ENCODE results near the gene PRSS57. TPM values are rescaled to one million over a fixed set of nuclear protein-coding genes. Genes with fewer than 3 reads are reported as not detected.
A peak's percentile ranks its signal among the peaks of the same experiment; 100 is the strongest.
"Not testable (repeated sequence)": the region's sequence is repeated elsewhere in the genome, so short reads cannot be mapped to it uniquely, and the experiment has no call there.

PRSS57 gene
- total RNA-seq, 4 donors from 2014 or later: not detected

DNA sequence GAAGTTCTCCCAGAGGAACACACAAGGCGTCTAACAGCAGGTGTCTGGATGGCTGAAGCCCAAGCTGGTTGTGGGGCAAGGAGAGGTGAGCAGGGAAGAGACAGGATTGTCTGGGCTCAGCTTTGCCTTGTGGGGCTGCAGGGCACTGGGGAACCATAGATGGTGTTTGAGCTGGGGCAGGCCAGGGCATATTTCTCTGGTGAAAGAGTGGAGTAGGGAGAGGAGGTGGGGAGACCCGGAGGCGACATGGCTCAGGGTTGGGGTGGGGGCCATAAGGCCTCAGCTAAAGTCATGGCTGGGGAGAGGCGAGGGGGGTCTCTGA, 8.0 kb upstream of the PRSS57 start:
- WGBS, 2 donors: 36 to 42% methylated on average over 4 of the region's 4 CpGs
- Histone ChIP-seq H3K36me3 (no peaks in the 10 kb centered on the region), H3K4me1 (peaks cover 0 to 21% (median 2%) of the 10 kb centered on the region in 4 donors), H3K27me3 (no peaks in the 10 kb centered on the region), H3K27ac (peak overlapping the region in 1 of 4 donors; percentile 26), H3K9me3 (no peaks in the 10 kb centered on the region), H3K4me3 (peak overlapping the region in 1 of 4 donors; percentile 37)
- no peak for DNase-seq (ENCODE audit: low spot score in 2 of 2)
- TF ChIP-seq POLR2A (IDR thresholded peaks at IDR 0.05) (no peak), EP300 (IDR thresholded peaks at IDR 0.05) (no peak)
- TF ChIP-seq, protein P1, sequence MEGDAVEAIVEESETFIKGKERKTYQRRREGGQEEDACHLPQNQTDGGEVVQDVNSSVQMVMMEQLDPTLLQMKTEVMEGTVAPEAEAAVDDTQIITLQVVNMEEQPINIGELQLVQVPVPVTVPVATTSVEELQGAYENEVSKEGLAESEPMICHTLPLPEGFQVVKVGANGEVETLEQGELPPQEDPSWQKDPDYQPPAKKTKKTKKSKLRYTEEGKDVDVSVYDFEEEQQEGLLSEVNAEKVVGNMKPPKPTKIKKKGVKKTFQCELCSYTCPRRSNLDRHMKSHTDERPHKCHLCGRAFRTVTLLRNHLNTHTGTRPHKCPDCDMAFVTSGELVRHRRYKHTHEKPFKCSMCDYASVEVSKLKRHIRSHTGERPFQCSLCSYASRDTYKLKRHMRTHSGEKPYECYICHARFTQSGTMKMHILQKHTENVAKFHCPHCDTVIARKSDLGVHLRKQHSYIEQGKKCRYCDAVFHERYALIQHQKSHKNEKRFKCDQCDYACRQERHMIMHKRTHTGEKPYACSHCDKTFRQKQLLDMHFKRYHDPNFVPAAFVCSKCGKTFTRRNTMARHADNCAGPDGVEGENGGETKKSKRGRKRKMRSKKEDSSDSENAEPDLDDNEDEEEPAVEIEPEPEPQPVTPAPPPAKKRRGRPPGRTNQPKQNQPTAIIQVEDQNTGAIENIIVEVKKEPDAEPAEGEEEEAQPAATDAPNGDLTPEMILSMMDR (IDR thresholded peaks at IDR 0.05): no peak

DNA sequence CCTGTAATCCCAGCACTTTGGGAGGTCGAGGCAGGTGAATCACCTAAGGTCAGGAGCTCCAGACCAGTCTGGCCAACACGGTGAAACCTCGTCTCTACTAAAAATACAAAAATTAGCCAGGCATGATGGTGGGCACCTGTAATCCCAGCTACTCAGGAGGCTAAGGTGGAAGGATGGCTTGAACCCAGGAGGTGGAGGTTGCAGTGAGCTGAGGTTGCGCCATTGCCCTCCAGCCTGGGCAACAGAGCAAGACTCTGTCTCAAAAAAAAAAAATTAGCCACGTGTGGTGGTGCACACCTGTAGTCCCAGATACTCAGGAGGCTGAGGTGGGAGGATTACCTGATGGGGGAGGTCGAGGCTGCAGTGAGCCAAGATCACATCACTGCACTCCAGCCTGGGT, 7.6 kb upstream of the PRSS57 start:
- H3K36me3 ChIP-seq; H3K27me3 ChIP-seq; H3K4me3 ChIP-seq; H3K9me3 ChIP-seq; DNase-seq (ENCODE audit: low spot score in 2 of 2); H3K27ac ChIP-seq: not testable (repeated sequence)
- H3K4me1 ChIP-seq: peaks cover 0 to 16% (median 2%) of the 10 kb centered on the region in 4 donors
- 83 to 84% methylated on average over 6 of the region's 6 CpGs for WGBS, 2 donors

DNA sequence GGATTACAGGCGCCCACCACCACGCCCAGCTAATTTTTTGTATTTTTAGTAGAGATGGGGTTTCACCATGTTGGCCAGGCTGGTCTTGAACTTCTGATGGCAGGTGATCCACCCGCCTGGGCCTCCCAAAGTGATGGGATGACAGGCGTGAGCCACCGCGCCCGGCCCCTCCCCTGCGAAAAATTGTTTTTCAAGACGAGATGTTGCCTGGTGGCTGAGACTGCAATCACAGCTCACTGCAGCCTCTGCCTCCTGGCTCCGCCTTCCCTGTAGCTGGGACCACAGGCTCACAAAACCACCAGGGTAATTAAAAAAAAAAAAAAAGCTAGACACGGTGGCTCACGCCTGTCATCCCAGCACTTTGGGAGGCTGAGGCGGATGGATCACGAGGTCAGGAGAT, 4.6 kb upstream of the PRSS57 start:
- not testable (repeated sequence) for H3K4me3 ChIP-seq; H3K9me3 ChIP-seq; H3K27ac ChIP-seq; DNase-seq (ENCODE audit: low spot score in 2 of 2); H3K36me3 ChIP-seq
- Histone ChIP-seq H3K4me1 (peaks cover 0 to 13% (median 2%) of the 10 kb centered on the region in 4 donors), H3K27me3 (peaks cover 0 to 17% of the 10 kb centered on the region in 2 donors)
- 72 to 80% methylated on average over 14 of the region's 14 CpGs for WGBS, 2 donors

DNA sequence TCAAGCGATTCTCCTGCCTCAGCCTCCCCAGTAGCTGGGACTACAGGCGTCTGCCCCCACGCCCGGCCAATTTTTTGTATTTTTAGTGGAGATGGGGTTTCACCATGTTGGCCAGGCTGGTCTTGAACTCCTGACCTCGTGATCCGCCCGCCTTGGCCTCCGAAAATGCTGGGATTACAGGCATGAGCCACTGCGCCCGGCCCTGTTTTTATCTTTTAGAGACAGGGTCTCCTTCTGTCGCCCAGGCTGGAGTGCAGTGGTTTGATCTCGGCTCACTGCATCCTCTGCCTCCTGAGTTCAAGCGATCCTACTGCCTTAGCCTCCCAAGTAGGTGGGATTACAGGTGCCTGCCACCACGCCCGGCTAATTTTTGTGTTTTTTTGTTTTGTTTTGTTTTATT, 3.3 kb upstream of the PRSS57 start:
- peaks cover 0 to 20% of the 10 kb centered on the region in 2 donors for H3K27me3 ChIP-seq
- WGBS, 2 donors: 90 to 92% methylated on average over 12 to 15 of the region's 15 CpGs
- not testable (repeated sequence) for DNase-seq (ENCODE audit: low spot score in 2 of 2); H3K27ac ChIP-seq; H3K9me3 ChIP-seq; H3K4me1 ChIP-seq; H3K4me3 ChIP-seq; H3K36me3 ChIP-seq

DNA sequence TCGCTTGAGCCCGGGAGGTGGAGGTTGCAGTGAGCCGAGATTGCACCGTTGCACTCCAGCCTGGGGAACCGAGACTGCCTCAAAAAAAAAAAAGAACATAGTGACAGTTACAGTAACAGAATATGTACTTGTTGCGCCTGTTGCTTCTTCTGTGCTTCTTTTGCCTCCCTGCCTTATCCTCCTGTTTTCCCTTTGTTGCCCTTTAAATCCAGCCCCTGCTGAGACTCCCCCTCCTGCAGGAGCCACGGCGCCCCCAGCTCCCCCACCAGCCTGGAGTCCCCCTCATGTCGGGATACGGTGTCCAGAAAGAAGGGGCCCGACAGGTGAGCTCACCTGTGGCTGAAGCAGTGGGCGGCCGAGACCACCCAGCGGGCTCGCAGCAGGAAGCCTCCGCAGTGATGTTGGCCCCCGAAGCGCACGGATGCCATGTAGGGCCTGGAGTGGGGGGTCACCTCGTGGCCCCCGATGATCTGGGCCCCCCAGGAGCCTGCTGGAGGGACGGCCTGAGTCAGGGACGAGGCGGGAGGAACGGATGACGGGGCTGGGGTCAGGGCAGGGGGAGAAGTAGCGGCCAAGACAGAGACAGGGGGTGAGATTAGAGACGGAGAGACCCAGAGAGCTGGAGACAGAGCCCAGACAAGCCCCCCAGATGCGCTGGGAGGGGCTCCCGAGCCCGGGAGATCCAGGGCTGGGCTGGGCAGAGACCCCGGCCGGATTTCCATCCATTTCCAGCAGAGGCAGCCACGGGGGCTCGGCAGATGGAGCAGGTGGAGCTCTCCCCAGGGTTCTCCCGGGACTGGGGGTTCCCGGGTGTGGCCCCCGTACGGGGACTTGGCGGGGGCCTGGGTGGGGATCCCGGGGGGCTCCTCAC, 536 bp downstream of the PRSS57 start:
- TF ChIP-seq EP300 (IDR thresholded peaks at IDR 0.05): no peak
- TF ChIP-seq POLR2A (IDR thresholded peaks at IDR 0.05): no peak
- TF ChIP-seq, protein P1 (IDR thresholded peaks at IDR 0.05): no peak
- no peak overlapping the region for H3K27ac ChIP-seq
- H3K27me3 ChIP-seq: peaks cover 0 to 20% of the 10 kb centered on the region in 2 donors
- no peak for DNase-seq (ENCODE audit: low spot score in 2 of 2)
- no peaks in the 10 kb centered on the region for H3K36me3 ChIP-seq
- no peaks in the 10 kb centered on the region for H3K4me1 ChIP-seq
- H3K4me3 ChIP-seq: no peak overlapping the region
- no peaks in the 10 kb centered on the region for H3K9me3 ChIP-seq
- 43 to 47% methylated on average over 34 to 36 of the region's 41 CpGs for WGBS, 2 donors

DNA sequence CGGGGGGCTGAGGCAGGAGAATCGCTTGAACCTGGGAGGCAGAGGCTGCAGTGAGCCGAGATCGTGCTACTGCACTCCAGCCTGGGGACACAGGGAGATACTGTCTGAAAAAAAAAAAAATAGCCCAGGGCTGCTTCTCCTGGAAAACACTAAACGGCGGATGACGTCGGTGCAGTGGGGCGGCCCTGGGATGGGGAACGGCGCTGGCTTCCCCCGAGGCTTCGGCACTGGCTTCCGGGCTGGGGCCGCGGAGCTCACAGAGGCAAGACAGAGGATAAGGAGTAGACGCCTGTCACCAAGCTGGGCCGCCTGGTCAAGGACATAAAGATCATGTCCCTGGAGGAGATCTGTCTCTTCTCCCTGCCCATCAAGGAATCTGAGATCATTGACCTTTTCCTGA, 5.0 kb downstream of the PRSS57 start:
- H3K4me1 ChIP-seq: peaks cover 0 to 6% (median 0%) of the 10 kb centered on the region in 4 donors
- no peak overlapping the region for H3K27ac ChIP-seq
- peaks cover 0 to 6% of the 10 kb centered on the region in 2 donors for H3K27me3 ChIP-seq
- H3K9me3 ChIP-seq: no peaks in the 10 kb centered on the region
- DNase-seq (ENCODE audit: low spot score in 2 of 2): no peak
- no peak overlapping the region for H3K4me3 ChIP-seq
- H3K36me3 ChIP-seq: no peaks in the 10 kb centered on the region
- WGBS, 2 donors: 64 to 66% methylated on average over 17 to 18 of the region's 18 CpGs
- no peak for TF ChIP-seq POLR2A (IDR thresholded peaks at IDR 0.05)
- TF ChIP-seq, protein P1 (IDR thresholded peaks at IDR 0.05): no peak
- TF ChIP-seq EP300 (IDR thresholded peaks at IDR 0.05): no peak

Measured in tibial nerve (tissue), 4 donors.